AG09309 (cell line): Measurements from ENCODE around the gene SLC9A6.

Source experiments
- DNase-seq: peaks from one replicate; pipeline ENCODE4 v3.0.0-alpha.2; 2010; ENCODE audit warnings: low read depth
- H3K4me3 ChIP-seq: 2 replicates; pipeline ENCODE4 v1.5.1; 2011; ENCODE audit warnings: mild to moderate bottlenecking, low read depth, low read length, moderate library complexity; ENCODE audit not compliant: control insufficient read depth
- CTCF ChIP-seq: IDR thresholded peaks from 2 replicates; pipeline ENCODE4 v1.5.1; 2011; ENCODE audit warnings: mild to moderate bottlenecking, low read depth, low read length, inconsistent platforms; ENCODE audit not compliant: insufficient read depth, control insufficient read depth; ENCODE audit errors: missing control alignments

SLC9A6 gene

GRCh38 chrX:136035663-136036062 is 50.4 kb downstream of the SLC9A6 start:
- no peak for TF ChIP-seq CTCF
- DNase-seq = no peak
- no peak overlapping the region for H3K4me3 ChIP-seq

GRCh38 chrX:136039485-136039884 is 54.2 kb downstream of the SLC9A6 start:
- H3K4me3 ChIP-seq = no peak overlapping the region
- no peak for TF ChIP-seq CTCF
- no peak for DNase-seq

- TF ChIP-seq CTCF = no peak
- H3K4me3 ChIP-seq = no peak overlapping the region
- no peak for DNase-seq
These were observed 54.7 kb downstream of the SLC9A6 start for GRCh38 chrX:136039968-136040367.

GRCh38 chrX:136041254-136041812 is 56.1 kb downstream of the SLC9A6 start:
- no peak overlapping the region for H3K4me3 ChIP-seq
- no peak for DNase-seq
- TF ChIP-seq CTCF = no peak

GRCh38 chrX:136045008-136045407 is 59.8 kb downstream of the SLC9A6 start:
- H3K4me3 ChIP-seq = no peak overlapping the region
- no peak for DNase-seq
- TF ChIP-seq CTCF = no peak

- H3K4me3 ChIP-seq = no peak overlapping the region
- no peak for TF ChIP-seq CTCF
- DNase-seq = no peak
These were observed 61.2 kb downstream of the SLC9A6 start for GRCh38 chrX:136046295-136047015.
